SU-DHL-6 (cell line): ENCODE data around the gene CRELD1.

Experiments used
- H2AFZ ChIP-seq: fragments of 200-600 bp; sonication (generic); 2 replicates; pipeline ENCODE4 v1.6.1; 2014; ENCODE audit warnings: low read depth, mild to moderate bottlenecking, moderate library complexity, mixed read lengths, antibody characterized with exemption, low read length; ENCODE audit not compliant: severe bottlenecking
- H3F3A ChIP-seq: fragments of 200-600 bp; shearing (Covaris generic); 2 replicates; pipeline ENCODE4 v1.6.0; 2016; ENCODE audit warnings: antibody characterized with exemption, mild to moderate bottlenecking; ENCODE audit not compliant: insufficient read depth
- H3K27ac ChIP-seq: fragments of 200-600 bp; sonication (generic); 2 replicates; pipeline ENCODE4 v1.5.1; 2016; ENCODE audit warnings: low read depth, mild to moderate bottlenecking, low read length, moderate library complexity, mixed read lengths
- H3K27me3 ChIP-seq: fragments of 200-600 bp; sonication (generic), shearing (Covaris generic); 2 replicates; pipeline ENCODE4 v1.6.0; 2014; ENCODE audit warnings: mild to moderate bottlenecking, low read length
- H3K36me3 ChIP-seq: fragments of 200-600 bp; sonication (generic); 2 replicates; pipeline ENCODE4 v1.6.1; 2014; ENCODE audit warnings: mild to moderate bottlenecking, low read length, mixed read lengths
- H3K4me2 ChIP-seq: fragments of 300-600, 200-600 bp; shearing (Covaris generic), sonication (generic); 2 replicates; pipeline ENCODE4 v1.6.0; 2014; ENCODE audit warnings: low read length, low read depth, mild to moderate bottlenecking; ENCODE audit not compliant: poor library complexity, severe bottlenecking
- H3K4me3 ChIP-seq: fragments of 200-600 bp; sonication (generic); 2 replicates; pipeline ENCODE4 v1.5.1; 2014; ENCODE audit warnings: antibody characterized with exemption, low read length, mild to moderate bottlenecking, mixed read lengths; ENCODE audit not compliant: insufficient read depth, poor library complexity, severe bottlenecking
- H3K79me2 ChIP-seq: fragments of 200-600 bp; sonication (generic); 2 replicates; pipeline ENCODE4 v1.6.1; 2014; ENCODE audit warnings: mild to moderate bottlenecking, low read length, moderate library complexity; ENCODE audit not compliant: insufficient read depth
- H3K9ac ChIP-seq: fragments of 200-600 bp; sonication (generic); 2 replicates; pipeline ENCODE4 v1.7.0; 2014; ENCODE audit warnings: mild to moderate bottlenecking, low read length
- H3K9me2 ChIP-seq: fragments of 200-600 bp; sonication (generic); replicated peaks from 2 replicates; pipeline ENCODE4 v1.6.1; 2014; ENCODE audit warnings: low read length; ENCODE audit not compliant: insufficient read depth
- H3K9me3 ChIP-seq: fragments of 200-600 bp; sonication (generic); 2 replicates; pipeline ENCODE4 v1.6.1; 2014; ENCODE audit warnings: low read length, mixed read lengths; ENCODE audit not compliant: insufficient read depth
- H4K20me1 ChIP-seq: fragments of 200-600 bp; sonication (generic); 2 replicates; pipeline ENCODE4 v1.6.1; 2014; ENCODE audit warnings: low read depth, mild to moderate bottlenecking, antibody characterized with exemption, low read length, moderate library complexity, mixed read lengths
- EZH2phosphoT487 ChIP-seq: fragments of 200-600 bp; sonication (generic), shearing (Covaris generic); conservative IDR thresholded peaks from 2 replicates; pipeline ENCODE4 v1.6.1; 2018; ENCODE audit warnings: mild to moderate bottlenecking, antibody characterized with exemption, low read length, moderate library complexity, mixed read lengths
- TF ChIP-seq, protein P1 (sequence below): fragments of 200-600 bp; sonication (generic); IDR thresholded peaks from one replicate; pipeline ENCODE4 v1.5.1; 2017; ENCODE audit warnings: antibody characterized with exemption, mild to moderate bottlenecking, low read length, moderate library complexity; ENCODE audit not compliant: insufficient read depth, poor library complexity, severe bottlenecking

The CRELD1 gene

DNA sequence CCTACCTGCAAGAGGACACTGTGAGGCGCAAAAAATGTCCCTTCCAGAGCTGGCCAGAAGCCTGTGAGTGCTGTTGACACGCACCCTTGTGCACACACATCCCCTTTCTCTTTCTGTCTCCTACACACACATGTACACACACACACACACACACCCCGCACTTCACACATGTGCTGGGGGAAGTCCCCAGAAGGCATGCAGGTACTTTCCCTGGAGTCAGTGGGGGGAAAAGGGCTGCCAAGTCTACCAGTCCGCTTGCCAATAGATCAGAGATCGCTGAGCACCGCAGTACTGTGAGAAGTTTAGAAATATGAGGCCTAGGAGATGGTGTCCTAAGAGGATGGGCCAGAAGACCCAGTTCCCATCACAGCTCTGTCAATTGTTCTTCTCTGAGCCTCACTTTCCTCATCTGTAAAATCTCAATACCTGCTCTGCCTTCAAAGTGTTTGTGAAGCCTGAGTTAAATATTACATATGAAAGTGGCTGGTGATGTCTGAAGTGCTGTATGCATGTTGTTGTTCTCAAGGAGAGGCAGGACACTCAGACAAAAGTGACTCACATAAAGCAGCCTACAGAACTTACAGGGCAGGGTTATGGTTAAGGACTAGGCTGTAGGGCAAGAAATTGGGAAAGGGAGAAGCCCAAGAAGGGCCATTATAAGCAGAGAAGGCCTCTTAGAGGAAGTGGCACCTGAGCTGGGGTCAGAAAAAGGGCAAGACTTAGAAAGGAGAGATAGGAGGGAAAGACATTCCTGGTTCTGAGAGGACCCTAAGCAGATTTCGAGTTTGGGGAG is 24.2 kb upstream of the CRELD1 start:
- Histone ChIP-seq H3K27me3 (no peaks in the 10 kb centered on the region), H3K9me3 (no peaks in the 10 kb centered on the region), H3K9me2 (no peaks in the 10 kb centered on the region), H2AFZ (no peak overlapping the region), H3K4me3 (no peak overlapping the region), H3K9ac (no peak overlapping the region), H3K27ac (no peak overlapping the region), H4K20me1 (no peaks in the 10 kb centered on the region), H3K79me2 (no peaks in the 10 kb centered on the region), H3K4me2 (no peak overlapping the region), H3F3A (no peaks in the 10 kb centered on the region), H3K36me3 (no peaks in the 10 kb centered on the region)
- TF ChIP-seq, protein P1, sequence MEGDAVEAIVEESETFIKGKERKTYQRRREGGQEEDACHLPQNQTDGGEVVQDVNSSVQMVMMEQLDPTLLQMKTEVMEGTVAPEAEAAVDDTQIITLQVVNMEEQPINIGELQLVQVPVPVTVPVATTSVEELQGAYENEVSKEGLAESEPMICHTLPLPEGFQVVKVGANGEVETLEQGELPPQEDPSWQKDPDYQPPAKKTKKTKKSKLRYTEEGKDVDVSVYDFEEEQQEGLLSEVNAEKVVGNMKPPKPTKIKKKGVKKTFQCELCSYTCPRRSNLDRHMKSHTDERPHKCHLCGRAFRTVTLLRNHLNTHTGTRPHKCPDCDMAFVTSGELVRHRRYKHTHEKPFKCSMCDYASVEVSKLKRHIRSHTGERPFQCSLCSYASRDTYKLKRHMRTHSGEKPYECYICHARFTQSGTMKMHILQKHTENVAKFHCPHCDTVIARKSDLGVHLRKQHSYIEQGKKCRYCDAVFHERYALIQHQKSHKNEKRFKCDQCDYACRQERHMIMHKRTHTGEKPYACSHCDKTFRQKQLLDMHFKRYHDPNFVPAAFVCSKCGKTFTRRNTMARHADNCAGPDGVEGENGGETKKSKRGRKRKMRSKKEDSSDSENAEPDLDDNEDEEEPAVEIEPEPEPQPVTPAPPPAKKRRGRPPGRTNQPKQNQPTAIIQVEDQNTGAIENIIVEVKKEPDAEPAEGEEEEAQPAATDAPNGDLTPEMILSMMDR, result no peak
- TF ChIP-seq EZH2phosphoT487, result no peak

DNA sequence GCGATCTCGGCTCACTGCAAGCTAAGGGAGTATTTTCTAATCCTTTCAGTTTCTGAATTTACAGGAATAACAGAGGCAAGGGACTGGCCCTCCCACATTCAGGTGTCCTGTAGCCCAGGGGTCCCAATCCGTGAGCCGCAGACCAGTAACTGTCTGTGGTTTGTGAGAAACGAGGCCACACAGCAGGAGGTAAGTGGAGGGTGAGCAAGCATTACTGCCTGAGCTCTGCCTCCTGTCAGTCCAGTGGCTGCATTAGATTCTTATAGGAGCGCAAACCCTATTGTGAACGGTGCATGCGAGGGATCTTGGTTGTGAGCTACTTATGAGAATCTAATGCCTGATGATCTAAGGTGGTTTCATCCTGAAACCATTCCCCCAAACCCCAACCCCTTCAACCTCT is 21.8 kb upstream of the CRELD1 start:
- Histone ChIP-seq H3K27me3 (no peaks in the 10 kb centered on the region), H3K9me2 (no peaks in the 10 kb centered on the region), H3F3A (no peaks in the 10 kb centered on the region), H3K27ac (no peak overlapping the region), H4K20me1 (no peaks in the 10 kb centered on the region), H3K9me3 (no peaks in the 10 kb centered on the region), H3K9ac (no peak overlapping the region), H3K79me2 (no peaks in the 10 kb centered on the region), H2AFZ (no peak overlapping the region), H3K4me2 (no peak overlapping the region), H3K36me3 (no peaks in the 10 kb centered on the region), H3K4me3 (no peak overlapping the region)
- TF ChIP-seq, protein P1, result no peak
- TF ChIP-seq EZH2phosphoT487, result no peak

DNA sequence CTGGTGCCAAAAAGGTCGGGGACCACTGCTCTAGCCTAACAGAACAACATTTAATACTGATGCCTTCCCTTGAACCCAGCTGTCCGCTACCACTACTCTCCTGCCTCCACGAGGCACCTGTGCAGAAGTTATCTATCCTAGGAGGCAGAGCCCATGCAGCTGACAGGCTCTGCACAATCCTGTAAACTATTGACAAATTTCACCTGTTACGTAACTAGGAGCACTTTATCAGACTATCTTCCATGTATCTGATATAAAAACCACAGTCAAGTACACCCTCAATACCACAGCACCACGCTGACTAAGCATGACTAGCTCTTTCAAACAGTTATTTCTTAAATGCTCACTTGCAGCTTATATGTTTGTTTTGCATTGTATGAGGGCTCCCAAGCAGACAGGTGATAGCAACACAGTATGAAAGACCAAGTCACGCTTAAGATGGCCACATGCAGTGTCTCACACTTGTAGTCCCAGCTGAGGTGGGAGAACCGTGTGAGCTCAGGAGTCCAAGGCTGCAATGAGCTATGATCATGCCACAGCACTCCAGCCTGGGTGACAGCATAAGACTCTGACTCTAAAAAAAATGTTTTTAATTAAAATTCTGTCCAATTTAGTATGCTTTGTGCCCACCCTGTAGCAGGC is 21.2 kb upstream of the CRELD1 start:
- Histone ChIP-seq H2AFZ (no peak overlapping the region), H3K4me2 (no peak overlapping the region)

More for the DNA sequence above, 21.2 kb upstream of the CRELD1 start:
- Histone ChIP-seq H3K4me3 (no peak overlapping the region), H3K79me2 (no peaks in the 10 kb centered on the region), H3K36me3 (no peaks in the 10 kb centered on the region), H3K9ac (no peak overlapping the region), H3K9me3 (no peaks in the 10 kb centered on the region), H4K20me1 (no peaks in the 10 kb centered on the region), H3K27me3 (no peaks in the 10 kb centered on the region), H3K27ac (no peak overlapping the region), H3K9me2 (no peaks in the 10 kb centered on the region), H3F3A (no peaks in the 10 kb centered on the region)
- no peak for TF ChIP-seq EZH2phosphoT487
- TF ChIP-seq, protein P1, result no peak
